Measurements from ENCODE around the gene KANSL1.

Gene KANSL1

DNA sequence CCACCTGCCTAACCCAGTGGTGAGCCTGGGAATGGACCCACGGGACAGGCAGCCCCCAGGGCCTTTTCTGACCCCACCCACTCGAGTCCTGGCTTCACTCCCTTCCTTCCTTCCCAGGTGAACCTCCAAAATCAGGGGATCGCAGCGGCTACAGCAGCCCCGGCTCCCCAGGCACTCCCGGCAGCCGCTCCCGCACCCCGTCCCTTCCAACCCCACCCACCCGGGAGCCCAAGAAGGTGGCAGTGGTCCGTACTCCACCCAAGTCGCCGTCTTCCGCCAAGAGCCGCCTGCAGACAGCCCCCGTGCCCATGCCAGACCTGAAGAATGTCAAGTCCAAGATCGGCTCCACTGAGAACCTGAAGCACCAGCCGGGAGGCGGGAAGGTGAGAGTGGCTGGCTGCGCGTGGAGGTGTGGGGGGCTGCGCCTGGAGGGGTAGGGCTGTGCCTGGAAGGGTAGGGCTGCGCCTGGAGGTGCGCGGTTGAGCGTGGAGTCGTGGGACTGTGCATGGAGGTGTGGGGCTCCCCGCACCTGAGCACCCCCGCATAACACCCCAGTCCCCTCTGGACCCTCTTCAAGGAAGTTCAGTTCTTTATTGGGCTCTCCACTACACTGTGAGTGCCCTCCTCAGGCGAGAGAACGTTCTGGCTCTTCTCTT is 196.8 kb downstream of the KANSL1 start:
- ChIA-PET CTCF (no interaction called here), POLR2A (ENCODE audit: low non-redundant PET) (no interaction called here)
- no peak overlapping the region for H3K27ac ChIP-seq
- TF ChIP-seq, protein P1, sequence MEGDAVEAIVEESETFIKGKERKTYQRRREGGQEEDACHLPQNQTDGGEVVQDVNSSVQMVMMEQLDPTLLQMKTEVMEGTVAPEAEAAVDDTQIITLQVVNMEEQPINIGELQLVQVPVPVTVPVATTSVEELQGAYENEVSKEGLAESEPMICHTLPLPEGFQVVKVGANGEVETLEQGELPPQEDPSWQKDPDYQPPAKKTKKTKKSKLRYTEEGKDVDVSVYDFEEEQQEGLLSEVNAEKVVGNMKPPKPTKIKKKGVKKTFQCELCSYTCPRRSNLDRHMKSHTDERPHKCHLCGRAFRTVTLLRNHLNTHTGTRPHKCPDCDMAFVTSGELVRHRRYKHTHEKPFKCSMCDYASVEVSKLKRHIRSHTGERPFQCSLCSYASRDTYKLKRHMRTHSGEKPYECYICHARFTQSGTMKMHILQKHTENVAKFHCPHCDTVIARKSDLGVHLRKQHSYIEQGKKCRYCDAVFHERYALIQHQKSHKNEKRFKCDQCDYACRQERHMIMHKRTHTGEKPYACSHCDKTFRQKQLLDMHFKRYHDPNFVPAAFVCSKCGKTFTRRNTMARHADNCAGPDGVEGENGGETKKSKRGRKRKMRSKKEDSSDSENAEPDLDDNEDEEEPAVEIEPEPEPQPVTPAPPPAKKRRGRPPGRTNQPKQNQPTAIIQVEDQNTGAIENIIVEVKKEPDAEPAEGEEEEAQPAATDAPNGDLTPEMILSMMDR (conservative IDR thresholded peaks at IDR 0.05; ENCODE audit: low read depth) = no peak
- DNase-seq (ENCODE audit: low spot score) = no peak

DNA sequence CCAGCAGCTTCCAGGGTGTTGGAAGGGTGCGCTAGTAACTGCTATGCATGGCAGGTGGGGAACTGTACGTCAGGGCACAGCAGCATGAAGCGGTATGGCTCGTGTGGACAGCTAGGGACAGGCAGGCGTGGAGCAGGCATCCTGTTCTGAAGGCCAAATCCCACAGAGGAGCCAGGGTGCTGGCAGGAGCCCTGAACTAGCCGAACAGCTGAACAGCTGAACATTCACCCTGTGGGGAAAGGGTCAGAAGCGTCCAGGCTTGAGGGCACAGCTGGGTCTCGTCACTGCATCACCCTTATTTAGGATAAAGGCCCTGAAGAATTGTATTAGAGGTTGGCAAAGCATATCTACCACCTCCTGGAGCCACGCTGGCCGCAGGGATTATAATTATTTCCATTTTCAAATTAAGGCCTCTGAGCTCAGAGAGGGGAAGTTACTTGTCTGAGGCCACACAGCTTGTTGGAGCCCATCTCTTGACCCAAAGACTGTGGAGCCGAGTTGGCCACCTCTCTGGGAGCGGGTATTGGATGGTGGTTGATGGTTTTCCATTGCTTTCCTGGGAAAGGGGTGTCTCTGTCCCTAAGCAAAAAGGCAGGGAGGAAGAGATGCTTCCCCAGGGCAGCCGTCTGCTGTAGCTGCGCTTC is 197.5 kb downstream of the KANSL1 start:
- ChIA-PET CTCF (no interaction called here), POLR2A (ENCODE audit: low non-redundant PET) (no interaction called here)
- no peak for DNase-seq (ENCODE audit: low spot score)
- TF ChIP-seq, protein P1 (conservative IDR thresholded peaks at IDR 0.05; ENCODE audit: low read depth) = no peak
- no peak overlapping the region for H3K27ac ChIP-seq

DNA sequence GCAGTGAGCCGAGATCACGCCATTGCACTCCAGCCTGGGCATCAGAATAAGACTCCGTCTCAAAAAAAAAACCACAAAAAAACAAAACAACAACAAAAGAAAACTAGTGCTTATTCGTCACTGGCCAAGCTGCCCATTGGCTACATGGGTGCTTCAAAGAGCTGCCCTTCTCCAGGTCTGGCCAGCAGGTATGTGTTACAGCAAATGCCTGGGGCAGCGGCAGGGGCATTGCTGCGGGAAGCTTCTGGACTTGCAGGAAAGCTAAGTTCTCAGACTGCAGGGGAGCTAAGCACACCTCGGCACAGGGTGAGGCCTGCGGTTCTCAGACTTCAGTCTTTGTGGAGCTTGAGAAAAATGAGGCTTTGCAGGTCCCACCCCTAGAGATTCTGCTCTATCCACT is 198.2 kb downstream of the KANSL1 start:
- DNase-seq (ENCODE audit: low spot score) = no peak
- CTCF ChIA-PET = no interaction called here

DNA sequence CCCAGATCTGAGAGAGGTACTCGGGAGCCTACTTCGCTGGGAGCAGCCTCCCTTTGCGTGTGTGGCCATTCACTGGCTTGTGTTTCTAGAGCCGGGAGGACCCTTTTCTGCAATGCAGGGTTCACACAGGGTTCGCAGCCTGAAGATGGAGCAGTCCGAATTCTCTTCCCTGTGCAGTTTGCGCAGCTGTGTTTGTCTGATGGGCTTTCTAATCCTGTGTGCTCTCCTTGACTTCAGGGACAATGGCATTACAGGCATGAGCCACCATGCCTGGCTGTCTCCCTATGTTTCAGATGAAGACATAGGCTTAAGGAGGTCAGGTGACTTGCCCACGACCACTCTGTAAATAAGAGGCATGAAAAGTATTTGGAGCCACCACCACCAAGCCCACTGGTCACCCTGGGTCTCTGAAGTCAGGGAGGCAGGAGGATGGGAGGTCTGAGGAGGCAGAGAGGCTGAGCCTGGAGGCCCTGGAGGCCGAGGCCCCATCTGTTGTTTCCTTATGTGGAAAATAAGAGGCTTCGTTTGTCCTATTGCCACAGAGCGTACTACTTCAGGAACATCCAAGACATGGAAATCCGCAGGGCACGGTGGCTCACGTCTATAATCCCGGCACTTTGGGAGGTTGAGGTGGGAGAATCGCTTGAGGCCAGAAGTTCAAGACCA is 199.1 kb downstream of the KANSL1 start:
- DNase-seq (ENCODE audit: low spot score) = no peak
- H3K27ac ChIP-seq = no peak overlapping the region
- CTCF ChIA-PET = no interaction called here
- TF ChIP-seq, protein P1 (conservative IDR thresholded peaks at IDR 0.05; ENCODE audit: low read depth) = no peak
- POLR2A ChIA-PET (ENCODE audit: low non-redundant PET) = no interaction called here

More for the DNA sequence above, 198.2 kb downstream of the KANSL1 start:
- TF ChIP-seq, protein P1 (conservative IDR thresholded peaks at IDR 0.05; ENCODE audit: low read depth) = no peak
- H3K27ac ChIP-seq = no peak overlapping the region
- POLR2A ChIA-PET (ENCODE audit: low non-redundant PET) = no interaction called here

DNA sequence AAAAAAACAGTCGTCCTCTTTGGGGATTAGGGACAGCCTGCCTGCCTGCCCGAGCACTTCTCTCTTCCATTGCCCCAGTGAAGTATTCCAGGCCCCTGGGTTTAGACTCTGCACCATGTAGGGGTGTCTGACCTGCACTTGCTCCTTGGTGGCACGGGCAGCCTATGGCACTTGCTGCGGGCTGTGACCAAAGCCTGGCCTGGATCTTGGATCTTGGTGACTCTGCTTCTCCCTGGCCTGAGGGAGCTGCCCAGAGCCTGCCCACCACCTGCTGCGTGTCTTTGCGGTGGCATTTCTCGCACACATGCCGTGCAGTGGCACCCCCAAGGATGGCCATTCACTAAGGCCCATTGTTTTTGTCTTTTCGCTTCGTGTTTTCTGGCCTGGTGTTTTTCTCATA is 200.3 kb downstream of the KANSL1 start:
- no peak overlapping the region for H3K27ac ChIP-seq
- ChIA-PET POLR2A (ENCODE audit: low non-redundant PET) (no interaction called here), CTCF (interaction anchor here (0.6 kb wide), 1 partner anchor 25 kb away, joined by 3 read pairs; no protein-coding TSS in a partner anchor)
- DNase-seq (ENCODE audit: low spot score) = no peak
- TF ChIP-seq, protein P1 (conservative IDR thresholded peaks at IDR 0.05; ENCODE audit: low read depth) = no peak

DNA sequence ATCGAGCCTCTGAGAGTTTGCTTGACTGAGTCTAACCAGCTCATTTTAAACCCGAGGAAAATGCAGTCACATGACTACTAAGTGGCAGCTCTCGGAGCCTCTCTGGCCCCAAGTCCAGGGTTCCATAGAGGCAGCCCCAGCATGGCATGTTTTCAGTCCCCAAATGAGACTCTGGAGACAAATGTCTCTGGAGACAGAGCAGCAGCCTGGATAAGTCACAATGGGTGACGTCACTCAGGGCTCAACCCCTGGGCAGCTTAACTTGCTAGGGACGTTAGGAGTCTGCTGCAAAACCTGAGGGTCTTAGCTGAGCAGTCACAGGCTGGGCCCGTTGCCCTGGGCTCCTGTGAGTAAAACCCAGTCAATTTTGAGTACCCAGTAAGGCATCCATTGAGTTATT is 201.1 kb downstream of the KANSL1 start:
- no peak for DNase-seq (ENCODE audit: low spot score)
- ChIA-PET POLR2A (ENCODE audit: low non-redundant PET) (no interaction called here), CTCF (no interaction called here)
- H3K27ac ChIP-seq = no peak overlapping the region
- TF ChIP-seq, protein P1 (conservative IDR thresholded peaks at IDR 0.05; ENCODE audit: low read depth) = no peak

Data from RWPE1 (cell line).